Measurements from ENCODE around the gene CLDND2.

CLDND2 gene

DNA sequence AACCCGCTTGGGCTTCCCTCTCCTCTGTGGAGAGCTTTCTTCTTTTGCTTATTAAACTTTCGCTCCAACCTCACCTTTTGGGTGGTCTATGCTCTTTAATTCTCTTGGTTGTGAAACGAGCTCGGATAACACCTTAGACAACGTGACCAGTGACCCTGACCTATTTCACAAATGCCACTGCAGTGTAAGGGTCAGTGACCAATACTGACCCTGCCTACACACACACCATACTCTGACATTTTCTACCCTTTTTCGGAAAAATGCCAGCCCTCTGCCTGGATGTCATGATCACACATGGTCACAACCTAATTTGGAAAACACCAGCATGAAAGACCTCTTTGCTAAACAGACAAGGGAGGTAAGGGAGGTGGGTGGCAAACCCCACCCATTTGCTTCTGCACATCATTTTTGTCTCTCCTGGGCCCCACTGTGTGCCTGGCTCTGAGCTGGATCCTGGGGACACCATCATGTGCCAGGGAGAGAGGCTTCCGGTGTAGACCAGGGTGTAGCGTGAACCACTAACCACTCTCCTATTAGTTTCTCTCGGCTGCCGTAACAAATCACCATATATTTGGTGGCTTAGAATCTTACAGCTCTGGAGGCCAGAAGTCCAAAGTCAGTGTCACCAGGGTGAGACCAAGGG is 12.5 kb downstream of the CLDND2 start:
- H3K9me3 ChIP-seq (ENCODE audit: insufficient read depth, low read length) = no peaks in the 10 kb centered on the region
- H3K79me2 ChIP-seq (ENCODE audit: insufficient read depth, low read length) = no peaks in the 10 kb centered on the region
- H3K36me3 ChIP-seq (ENCODE audit: low read length) = no peaks in the 10 kb centered on the region
- no peak for TF ChIP-seq EZH2phosphoT487 (conservative IDR thresholded peaks at IDR 0.05; ENCODE audit: low read length)
- TF ChIP-seq, protein P1, sequence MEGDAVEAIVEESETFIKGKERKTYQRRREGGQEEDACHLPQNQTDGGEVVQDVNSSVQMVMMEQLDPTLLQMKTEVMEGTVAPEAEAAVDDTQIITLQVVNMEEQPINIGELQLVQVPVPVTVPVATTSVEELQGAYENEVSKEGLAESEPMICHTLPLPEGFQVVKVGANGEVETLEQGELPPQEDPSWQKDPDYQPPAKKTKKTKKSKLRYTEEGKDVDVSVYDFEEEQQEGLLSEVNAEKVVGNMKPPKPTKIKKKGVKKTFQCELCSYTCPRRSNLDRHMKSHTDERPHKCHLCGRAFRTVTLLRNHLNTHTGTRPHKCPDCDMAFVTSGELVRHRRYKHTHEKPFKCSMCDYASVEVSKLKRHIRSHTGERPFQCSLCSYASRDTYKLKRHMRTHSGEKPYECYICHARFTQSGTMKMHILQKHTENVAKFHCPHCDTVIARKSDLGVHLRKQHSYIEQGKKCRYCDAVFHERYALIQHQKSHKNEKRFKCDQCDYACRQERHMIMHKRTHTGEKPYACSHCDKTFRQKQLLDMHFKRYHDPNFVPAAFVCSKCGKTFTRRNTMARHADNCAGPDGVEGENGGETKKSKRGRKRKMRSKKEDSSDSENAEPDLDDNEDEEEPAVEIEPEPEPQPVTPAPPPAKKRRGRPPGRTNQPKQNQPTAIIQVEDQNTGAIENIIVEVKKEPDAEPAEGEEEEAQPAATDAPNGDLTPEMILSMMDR (IDR thresholded peaks at IDR 0.05; ENCODE audit: insufficient read depth, low read length, poor library complexity, severe bottlenecking) = no peak
- no peak overlapping the region for H2AFZ ChIP-seq (ENCODE audit: low read depth, low read length, severe bottlenecking)
- no peaks in the 10 kb centered on the region for H4K20me1 ChIP-seq (ENCODE audit: low read depth, low read length)
- H3F3A ChIP-seq (ENCODE audit: insufficient read depth) = no peaks in the 10 kb centered on the region
- no peak overlapping the region for H3K4me2 ChIP-seq (ENCODE audit: low read depth, low read length, poor library complexity, severe bottlenecking)
- H3K27ac ChIP-seq (ENCODE audit: low read depth, low read length) = no peak overlapping the region
- H3K9me2 ChIP-seq (replicated peaks; ENCODE audit: insufficient read depth, low read length) = no peaks in the 10 kb centered on the region
- H3K27me3 ChIP-seq (ENCODE audit: low read length) = no peaks in the 10 kb centered on the region
- no peak overlapping the region for H3K9ac ChIP-seq (ENCODE audit: low read length)
- H3K4me3 ChIP-seq (ENCODE audit: insufficient read depth, low read length, poor library complexity, severe bottlenecking) = no peak overlapping the region

DNA sequence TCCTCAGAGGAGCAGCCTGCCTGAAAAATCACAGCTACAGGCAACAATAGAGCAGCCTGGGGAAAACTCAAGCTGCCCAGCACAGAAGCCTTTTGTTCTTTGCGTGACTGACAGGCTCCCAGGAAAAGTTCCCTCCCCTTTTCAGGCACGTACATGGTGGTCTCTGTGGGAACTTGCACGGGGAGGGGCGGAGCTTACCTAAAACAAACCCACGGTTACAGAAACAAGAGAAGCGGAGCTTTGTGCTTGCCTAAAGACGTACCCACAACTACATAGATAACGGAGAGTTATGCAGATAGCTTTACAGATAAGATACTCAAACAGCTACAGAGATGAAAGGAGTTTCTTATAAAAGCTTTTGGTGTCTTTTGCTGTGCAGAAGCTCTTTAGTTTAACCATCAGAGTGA is 14.1 kb downstream of the CLDND2 start:
- Histone ChIP-seq H3K4me3 (ENCODE audit: insufficient read depth, low read length, poor library complexity, severe bottlenecking) (no peak overlapping the region), H3K27me3 (ENCODE audit: low read length) (no peaks in the 10 kb centered on the region), H3K36me3 (ENCODE audit: low read length) (no peaks in the 10 kb centered on the region), H3F3A (ENCODE audit: insufficient read depth) (no peaks in the 10 kb centered on the region), H3K9ac (ENCODE audit: low read length) (no peak overlapping the region), H3K4me2 (ENCODE audit: low read depth, low read length, poor library complexity, severe bottlenecking) (no peak overlapping the region), H2AFZ (ENCODE audit: low read depth, low read length, severe bottlenecking) (no peak overlapping the region), H3K9me3 (ENCODE audit: insufficient read depth, low read length) (no peaks in the 10 kb centered on the region), H3K9me2 (replicated peaks; ENCODE audit: insufficient read depth, low read length) (no peaks in the 10 kb centered on the region), H3K79me2 (ENCODE audit: insufficient read depth, low read length) (no peaks in the 10 kb centered on the region), H4K20me1 (ENCODE audit: low read depth, low read length) (no peaks in the 10 kb centered on the region), H3K27ac (ENCODE audit: low read depth, low read length) (no peak overlapping the region)
- TF ChIP-seq, protein P1 (IDR thresholded peaks at IDR 0.05; ENCODE audit: insufficient read depth, low read length, poor library complexity, severe bottlenecking) = no peak
- TF ChIP-seq EZH2phosphoT487 (conservative IDR thresholded peaks at IDR 0.05; ENCODE audit: low read length) = no peak

DNA sequence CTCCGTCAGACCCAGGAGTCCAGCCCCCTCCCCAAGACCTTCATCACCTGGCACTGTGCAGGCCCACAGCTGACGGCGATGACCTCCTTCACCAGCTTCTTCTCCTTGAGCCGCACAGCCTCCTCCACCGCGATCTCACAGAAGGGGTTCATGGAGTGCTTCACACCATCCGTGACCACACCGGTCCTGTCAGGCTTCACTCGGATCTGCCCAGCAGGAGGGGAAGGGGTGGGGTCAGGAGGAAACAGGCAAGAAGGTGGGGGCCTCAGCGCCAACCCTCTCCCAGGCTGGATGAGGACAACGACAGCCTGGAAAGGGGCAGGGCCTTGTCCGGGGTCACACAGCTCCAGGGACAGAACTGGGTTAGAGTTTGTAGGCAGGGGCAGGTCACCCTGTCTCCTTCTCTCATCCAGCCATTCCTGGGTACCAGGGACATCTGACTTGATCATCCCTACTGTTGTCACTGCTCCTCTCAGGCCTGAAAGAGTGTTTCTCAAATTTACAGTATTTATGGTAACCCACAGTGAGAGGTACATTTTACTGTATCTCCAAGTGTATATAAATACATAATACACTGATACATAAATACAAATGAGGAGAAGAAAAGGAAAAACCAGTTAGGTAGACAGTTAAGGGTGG is 14.6 kb downstream of the CLDND2 start:
- Histone ChIP-seq H3K27me3 (ENCODE audit: low read length) (no peaks in the 10 kb centered on the region), H3K27ac (ENCODE audit: low read depth, low read length) (no peak overlapping the region), H3K9ac (ENCODE audit: low read length) (no peak overlapping the region), H2AFZ (ENCODE audit: low read depth, low read length, severe bottlenecking) (no peak overlapping the region), H3K79me2 (ENCODE audit: insufficient read depth, low read length) (no peaks in the 10 kb centered on the region), H3F3A (ENCODE audit: insufficient read depth) (no peaks in the 10 kb centered on the region), H3K9me3 (ENCODE audit: insufficient read depth, low read length) (no peaks in the 10 kb centered on the region), H4K20me1 (ENCODE audit: low read depth, low read length) (no peaks in the 10 kb centered on the region), H3K4me2 (ENCODE audit: low read depth, low read length, poor library complexity, severe bottlenecking) (no peak overlapping the region), H3K9me2 (replicated peaks; ENCODE audit: insufficient read depth, low read length) (no peaks in the 10 kb centered on the region), H3K4me3 (ENCODE audit: insufficient read depth, low read length, poor library complexity, severe bottlenecking) (no peak overlapping the region), H3K36me3 (ENCODE audit: low read length) (no peaks in the 10 kb centered on the region)
- TF ChIP-seq, protein P1 (IDR thresholded peaks at IDR 0.05; ENCODE audit: insufficient read depth, low read length, poor library complexity, severe bottlenecking) = no peak
- no peak for TF ChIP-seq EZH2phosphoT487 (conservative IDR thresholded peaks at IDR 0.05; ENCODE audit: low read length)
